Activated effector memory CD4-positive, alpha-beta T cell treated with anti-CD3 and anti-CD28 coated beads, Interleukin-2, amount 50 U/mL, for 16 hours (primary cell): ENCODE measurements around the gene EXOSC3.
"Not testable (repeated sequence)": the region's sequence is repeated elsewhere in the genome, so short reads cannot be mapped to it uniquely, and the experiment has no call there.

ENCODE experiments used
- DNase-seq: peaks from one replicate; pipeline ENCODE4 v3.0.0-alpha.2; 2020

EXOSC3 gene

DNA sequence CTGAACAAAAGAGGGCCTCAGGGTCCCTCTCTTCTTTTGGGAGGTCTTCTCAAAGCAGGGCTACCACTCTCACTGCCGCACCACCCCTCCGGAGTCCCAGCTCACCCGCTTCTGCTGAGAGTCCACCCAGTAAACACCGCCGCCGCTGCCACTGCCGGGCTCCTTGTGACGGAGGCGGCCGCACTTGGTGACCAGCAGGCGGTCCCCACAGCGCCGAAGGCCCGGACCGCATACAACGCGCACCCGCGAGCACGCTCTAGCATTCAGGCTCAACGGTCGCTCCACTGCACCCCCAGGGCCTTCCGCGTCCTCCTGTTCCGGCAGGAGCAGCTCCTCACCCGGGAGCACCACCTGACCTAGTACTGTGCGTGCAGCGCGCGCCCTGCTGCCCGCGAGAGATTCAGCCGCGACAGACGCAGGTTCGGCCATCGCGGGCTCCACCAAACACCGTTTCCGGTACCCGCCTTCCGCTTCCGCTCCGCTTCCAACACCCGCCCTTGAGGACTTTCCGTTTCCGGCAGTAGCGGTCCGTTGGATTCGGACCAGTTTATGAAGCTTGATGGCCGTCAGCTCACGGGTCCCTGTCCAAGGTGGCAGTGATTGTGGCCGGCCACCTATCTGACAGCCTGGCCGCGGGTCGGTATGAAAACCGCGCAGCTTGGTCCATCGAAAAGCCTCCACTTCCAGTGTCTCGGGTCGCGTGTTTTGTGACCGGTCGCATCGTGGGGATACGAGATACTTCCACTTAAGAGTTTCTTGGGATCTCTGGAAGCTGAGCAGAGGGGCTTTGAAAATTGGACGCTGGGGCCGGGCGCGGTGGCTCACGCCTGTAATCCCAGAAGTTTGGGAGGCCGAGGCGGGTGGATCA, at the start of gene EXOSC3:
Gene EXOSC3, minus strand, starts transcription at position 449 of the 868 bp plus-strand sequence. Its CDS starts 20 bp downstream, at position 429.
- DNase-seq: peak; percentile 96

- no peak for DNase-seq
Measured at GRCh38 chr9:37827483-37828165, 42.8 kb upstream of the EXOSC3 start.

- not testable (repeated sequence) for DNase-seq
Measured at GRCh38 chr9:37825174-37825573, 40.3 kb upstream of the EXOSC3 start.

GRCh38 chr9:37820142-37820541, 35.3 kb upstream of the EXOSC3 start:
- no peak for DNase-seq

GRCh38 chr9:37818849-37819248, 34.0 kb upstream of the EXOSC3 start:
- no peak for DNase-seq

DNA sequence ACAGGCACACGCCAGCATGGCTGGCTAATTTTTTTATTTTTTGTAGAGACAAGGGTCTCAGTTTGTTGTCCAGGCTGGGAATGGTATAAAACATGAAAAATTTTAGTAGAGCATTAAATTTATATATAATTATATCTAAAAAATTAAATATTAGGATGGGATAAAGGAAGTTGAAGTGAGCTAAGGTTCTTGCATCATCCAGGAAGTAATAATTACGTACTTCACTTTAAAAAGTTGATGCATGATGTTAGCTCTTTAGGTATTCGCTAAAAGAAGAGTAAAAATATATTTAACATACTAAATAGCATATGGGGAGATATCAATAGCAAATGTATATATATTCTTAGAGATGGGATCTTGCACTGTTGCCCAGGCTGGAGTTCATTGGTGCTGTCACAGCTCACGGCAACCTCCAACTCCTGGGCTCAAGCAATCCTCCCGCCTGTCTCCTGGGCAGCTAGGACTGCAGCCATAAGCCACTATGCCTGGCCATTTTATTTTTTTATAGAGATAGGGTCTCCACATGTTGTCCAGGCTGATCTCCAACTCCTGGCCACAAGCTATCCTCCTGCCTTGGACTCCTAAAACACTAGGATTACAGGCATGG, 28.0 kb upstream of the EXOSC3 start:
- DNase-seq: no peak

GRCh38 chr9:37811906-37812476, 27.1 kb upstream of the EXOSC3 start:
- DNase-seq: no peak

GRCh38 chr9:37809676-37810075, 24.8 kb upstream of the EXOSC3 start:
- not testable (repeated sequence) for DNase-seq

DNA sequence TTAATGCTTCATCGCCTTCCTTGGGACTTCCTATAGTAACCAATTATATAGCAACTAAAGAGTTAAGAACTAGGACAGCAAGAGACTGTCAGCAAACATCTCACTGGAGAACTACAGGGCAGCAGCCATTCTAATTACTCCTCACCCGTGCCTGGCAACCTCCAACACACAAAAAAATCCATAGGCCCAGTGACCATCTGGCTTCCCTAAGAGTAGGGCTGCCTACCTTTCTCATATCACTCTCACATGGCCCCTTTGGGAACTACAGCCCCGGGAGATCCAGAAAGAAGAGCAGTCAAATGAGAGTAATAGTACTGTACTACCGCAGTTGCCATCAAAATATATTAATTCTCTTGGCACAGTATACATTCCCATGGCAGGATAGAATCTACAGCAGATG, 21.4 kb upstream of the EXOSC3 start:
- DNase-seq: no peak

- no peak for DNase-seq
Measured at GRCh38 chr9:37801959-37802711, 17.3 kb upstream of the EXOSC3 start.

DNA sequence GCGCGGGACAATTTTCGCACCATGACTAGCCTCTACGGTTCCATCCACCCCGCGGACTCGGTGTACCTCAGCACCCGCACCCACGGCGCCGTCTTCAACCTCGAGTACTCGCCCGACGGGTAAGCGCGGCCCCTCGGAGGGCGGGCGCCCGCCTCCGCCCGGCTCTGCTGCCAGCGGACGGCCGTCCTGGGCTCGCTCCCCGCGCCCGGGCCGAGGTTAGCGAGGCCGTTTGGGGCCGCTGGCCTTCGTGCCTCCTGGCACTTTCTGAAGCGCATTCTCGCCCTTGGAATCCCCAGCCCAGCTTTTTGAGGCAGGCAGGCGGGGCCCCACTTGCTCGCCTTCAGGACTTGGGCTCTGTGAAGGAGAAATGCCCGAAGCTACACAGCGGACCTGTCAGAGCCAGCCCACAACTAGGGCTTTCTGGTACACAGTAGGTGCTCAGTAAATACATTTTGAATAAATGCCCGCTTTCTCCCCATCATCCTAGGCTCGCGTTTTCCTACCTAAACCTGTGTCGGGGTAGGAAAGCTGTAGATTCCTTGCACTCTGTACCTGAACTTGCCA, 16.5 kb upstream of the EXOSC3 start:
- peak; percentile 79 for DNase-seq

DNA sequence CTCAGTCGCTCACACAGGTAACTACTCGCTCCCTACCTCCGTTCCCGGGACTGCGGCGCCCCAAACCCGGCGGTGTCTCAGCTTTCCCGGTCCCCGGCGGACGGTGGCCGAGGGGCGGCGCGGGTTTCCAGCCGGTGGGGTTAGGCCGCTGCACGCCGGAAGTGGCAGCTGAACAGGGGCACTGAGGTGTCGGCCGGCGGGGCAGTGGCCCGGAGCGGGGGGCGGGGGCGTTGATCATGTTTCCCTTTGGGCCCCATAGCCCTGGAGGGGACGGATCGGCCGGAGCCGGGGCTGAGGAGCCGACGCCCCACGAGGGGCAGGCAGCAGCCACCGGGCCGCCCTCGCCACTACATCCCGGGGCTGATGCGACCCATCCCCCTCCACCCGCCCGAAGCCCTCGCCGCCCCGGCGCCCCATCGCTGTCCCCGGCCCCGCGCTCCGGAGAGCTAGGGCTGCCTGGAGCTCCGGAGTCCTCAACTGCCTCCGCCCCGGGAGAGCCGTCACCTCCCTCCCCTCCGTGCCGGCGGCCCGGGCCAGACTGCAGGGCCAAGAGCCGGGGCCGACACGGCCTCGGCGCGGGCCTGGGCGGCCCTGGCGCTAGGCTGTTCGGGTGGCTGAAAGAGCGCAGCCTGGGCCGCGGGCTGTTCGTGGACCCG, 15.9 kb upstream of the EXOSC3 start, which contains the start of gene DCAF10:
Gene DCAF10, plus strand, starts transcription at position 167 of the 656 bp plus-strand sequence. Its CDS starts 70 bp downstream, at position 237.
- peak; percentile 96 for DNase-seq

GRCh38 chr9:37798677-37799076, 13.8 kb upstream of the EXOSC3 start:
- DNase-seq: no peak

- no peak for DNase-seq
Measured at GRCh38 chr9:37796232-37796631, 11.4 kb upstream of the EXOSC3 start.

- DNase-seq: no peak
Measured at GRCh38 chr9:37792122-37792521, 7.3 kb upstream of the EXOSC3 start.

DNA sequence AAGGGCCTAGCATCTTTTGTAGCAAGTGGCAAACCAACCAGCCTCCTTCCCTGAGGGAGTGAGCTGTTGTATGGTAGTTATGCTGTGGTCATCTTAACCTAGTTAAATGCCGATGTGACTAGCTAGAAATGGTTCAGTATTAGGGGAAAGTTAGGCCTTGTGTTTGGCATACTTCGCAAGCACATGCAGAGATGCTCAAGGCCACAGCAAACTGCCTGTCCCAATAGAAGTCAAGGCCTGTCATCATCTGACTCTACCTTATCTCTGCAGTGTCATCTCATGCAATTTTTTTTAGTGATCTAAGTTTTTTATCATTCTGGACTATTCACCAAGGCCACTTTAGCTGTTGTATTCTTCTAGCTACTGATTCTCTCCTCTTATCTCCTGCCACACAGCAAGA, 5.2 kb upstream of the EXOSC3 start:
- no peak for DNase-seq

GRCh38 chr9:37788332-37788731, 3.5 kb upstream of the EXOSC3 start:
- DNase-seq: no peak

GRCh38 chr9:37787059-37787458, 2.2 kb upstream of the EXOSC3 start:
- no peak for DNase-seq

DNA sequence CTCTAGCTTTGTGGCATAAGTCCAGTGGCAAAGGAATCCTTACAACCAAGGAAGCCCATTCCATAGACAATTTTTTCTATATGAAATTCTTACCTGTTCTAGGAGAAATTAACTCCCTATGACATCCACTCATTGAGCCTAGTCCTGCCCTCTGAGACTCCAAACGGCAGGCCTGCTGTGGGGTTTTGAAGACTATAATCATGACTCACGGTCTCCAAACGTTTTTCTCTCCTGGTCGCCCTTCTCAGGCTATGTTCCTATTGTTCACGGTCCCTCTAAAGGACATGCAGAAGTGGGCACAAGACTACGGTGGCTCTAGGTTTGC, 611 bp downstream of the EXOSC3 start:
- no peak for DNase-seq

- DNase-seq: no peak
Measured at GRCh38 chr9:37778534-37778933, 6.3 kb downstream of the EXOSC3 start.

- no peak for DNase-seq
Measured at GRCh38 chr9:37776328-37776727, 8.5 kb downstream of the EXOSC3 start.
